PC-3 (cell line): ENCODE results near the gene BIK. TPM values are rescaled to one million over a fixed set of nuclear protein-coding genes. Genes with fewer than 3 reads are reported as not detected.

Experiments used
- ATAC-seq: fragments of 200-7000 bp; cut with Tn5 transposase; 2 replicates; pipeline ENCODE4 v1.9.1; 2020; ENCODE audit warnings: mild to moderate bottlenecking, moderate library complexity
- BruUV-seq: library from RNA; stranded (reverse); fragments of 400-500 nt; replicated peaks from 2 replicates; lab custom pipeline; 2021; lab: Mats Ljungman, UMichigan
- CTCF ChIA-PET: fragments of 300-600 bp; sonication (Branson Sonifier 250); formaldehyde crosslinking; loops from one replicate; lab custom pipeline; 2022; ENCODE audit warnings: antibody characterized with exemption; lab: Charles Lee
- POLR2A ChIA-PET: fragments of 300-600 bp; sonication (Branson Sonifier 250); formaldehyde crosslinking; loops from one replicate; lab custom pipeline; 2022; ENCODE audit warnings: antibody characterized with exemption; ENCODE audit not compliant: unreplicated experiment; lab: Charles Lee
- DNase-seq: peaks from one replicate; pipeline ENCODE4 v3.0.0-alpha.2; 2015
- H2AFZ ChIP-seq: fragments of 300-600 bp; sonication (generic); 2 replicates; pipeline ENCODE4 v1.6.0; 2016; ENCODE audit warnings: antibody characterized with exemption, low read length
- H3F3A ChIP-seq: fragments of 300-600 bp; sonication (generic); one replicate; pipeline ENCODE4 v1.6.0; 2017; ENCODE audit warnings: antibody characterized with exemption, low read length, control low read depth, mild to moderate bottlenecking; ENCODE audit not compliant: unreplicated experiment
- H3K27ac ChIP-seq: fragments of 300-600 bp; sonication (generic); 2 replicates; pipeline ENCODE4 v1.5.1; 2016; ENCODE audit warnings: mild to moderate bottlenecking, low read length
- H3K27me3 ChIP-seq: fragments of 300-600 bp; sonication (generic); 2 replicates; pipeline ENCODE4 v1.6.1; 2016; ENCODE audit warnings: low read length, mixed read lengths
- H3K36me3 ChIP-seq: fragments of 300-600 bp; sonication (generic); 2 replicates; pipeline ENCODE4 v1.6.1; 2016; ENCODE audit warnings: low read depth, mixed run types, low read length, mixed read lengths
- H3K4me1 ChIP-seq: fragments of 300-600 bp; sonication (generic); 2 replicates; pipeline ENCODE4 v1.5.1; 2016; ENCODE audit warnings: low read length; ENCODE audit not compliant: insufficient read depth
- H3K4me2 ChIP-seq: fragments of 300-600 bp; sonication (generic); 2 replicates; pipeline ENCODE4 v1.6.0; 2016; ENCODE audit warnings: low read length
- H3K4me3 ChIP-seq: fragments of 300-600 bp; sonication (generic); 2 replicates; pipeline ENCODE4 v1.5.1; 2016; ENCODE audit warnings: mild to moderate bottlenecking, low read length, mixed read lengths
- H3K79me2 ChIP-seq: fragments of 300-600 bp; sonication (generic); 2 replicates; pipeline ENCODE4 v1.6.1; 2017; ENCODE audit warnings: low read length, mixed read lengths
- H3K9ac ChIP-seq: fragments of 300-600 bp; sonication (generic); 2 replicates; pipeline ENCODE4 v1.6.0; 2016; ENCODE audit warnings: mild to moderate bottlenecking, low read length
- H3K9me2 ChIP-seq: fragments of 300-600 bp; sonication (generic); replicated peaks from 2 replicates; pipeline ENCODE4 v1.6.1; 2016; ENCODE audit warnings: mixed run types, low read length, mixed read lengths
- H3K9me3 ChIP-seq: fragments of 300-600 bp; sonication (generic); 2 replicates; pipeline ENCODE4 v1.6.1; 2016; ENCODE audit warnings: low read length, mixed read lengths
- H4K20me1 ChIP-seq: fragments of 300-600 bp; sonication (generic); 2 replicates; pipeline ENCODE4 v1.6.1; 2016; ENCODE audit warnings: low read length, mixed read lengths
- EZH2 ChIP-seq: fragments of 300-600 bp; sonication (generic); IDR thresholded peaks from one replicate; pipeline ENCODE4 v1.6.1; 2017; ENCODE audit warnings: antibody characterized with exemption, mild to moderate bottlenecking, low read length; ENCODE audit not compliant: unreplicated experiment
- EZH2phosphoT487 ChIP-seq: fragments of 300-600 bp; sonication (generic); IDR thresholded peaks from 2 replicates; pipeline ENCODE4 v1.6.1; 2018; ENCODE audit warnings: mild to moderate bottlenecking, antibody characterized with exemption, low read length, borderline replicate concordance
- intact Hi-C: fragments of 100-400 bp; cut with micrococcal nuclease; formaldehyde crosslinking; loops from 2 replicates; pipeline ENCODE4 v1.9.0; 2023
- total RNA-seq: library from RNA; depleted of rRNA; stranded (reverse); fragments of >200 nt; gene quantifications from 2 replicates; pipeline ENCODE4 v1.2.3, GENCODE V29; 2014
- TF ChIP-seq, protein P1 (sequence below): fragments of 300-600 bp; sonication (generic); conservative IDR thresholded peaks from 2 replicates; pipeline ENCODE4 v1.5.1; 2017; ENCODE audit warnings: antibody characterized with exemption, low read depth, mild to moderate bottlenecking, low read length

The BIK gene
- total RNA-seq, 1 experiment from 2014 or later: 24.6 TPM

DNA sequence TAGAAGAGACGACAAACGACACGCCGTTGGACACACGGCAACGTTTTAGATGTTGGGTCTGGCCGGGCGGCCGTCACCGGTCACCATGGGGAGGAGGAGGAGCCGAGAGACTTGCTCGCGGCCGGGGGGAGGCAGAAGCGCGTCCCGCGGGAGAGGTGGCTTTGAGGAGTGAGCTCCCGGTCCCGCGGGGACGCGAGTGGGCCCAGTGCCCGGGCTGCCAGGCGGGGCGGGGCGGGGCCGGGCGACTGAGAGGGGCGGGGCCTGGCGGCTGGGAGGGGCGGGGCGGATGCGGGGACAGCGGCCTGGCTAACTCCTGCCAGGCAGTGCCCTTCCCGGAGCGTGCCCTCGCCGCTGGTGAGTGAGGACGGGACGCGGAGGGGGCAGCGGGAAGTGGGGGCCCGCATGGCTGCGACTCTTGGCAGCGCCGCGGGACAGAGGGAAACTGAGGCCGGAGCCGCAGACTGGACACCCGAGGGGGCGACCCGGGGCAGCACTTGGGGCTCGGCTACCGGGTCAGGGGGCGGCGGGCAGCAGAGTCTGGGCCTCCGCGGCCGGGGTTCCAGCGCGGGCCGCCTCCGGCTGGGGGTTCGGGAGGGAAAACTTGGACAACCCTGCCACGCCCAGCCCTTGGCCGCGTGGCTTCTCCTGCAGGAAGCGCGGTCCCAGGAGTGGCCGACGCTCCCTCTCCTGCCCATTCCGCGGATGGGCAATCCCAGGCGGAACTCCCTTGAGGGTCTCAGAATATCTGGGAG lies 40.9 kb downstream of the BIK start, which contains the start of gene TSPO:
Gene TSPO, plus strand, starts transcription at position 309 of the 752 bp plus-strand sequence. CDS start 7,680 bp downstream, outside the sequence.
- Histone ChIP-seq H3K27ac (peak within 1 kb of the TSS; percentile 73), H3K4me1 (peaks cover 13% of the 10 kb centered on the region; the same call in 1 of the 2 replicates), H3F3A (no peaks in the 10 kb centered on the region), H3K4me2 (peak within 1 kb of the TSS; percentile 86), H3K36me3 (no peaks in the 10 kb centered on the region), H2AFZ (peak within 1 kb of the TSS; percentile 82), H3K4me3 (peak within 1 kb of the TSS; percentile 70), H4K20me1 (no peaks in the 10 kb centered on the region; the same call in 1 of the 2 replicates), H3K27me3 (no peaks in the 10 kb centered on the region), H3K9me3 (no peaks in the 10 kb centered on the region), H3K9ac (peak within 1 kb of the TSS; percentile 89), H3K9me2 (no peaks in the 10 kb centered on the region), H3K79me2 (peaks cover 48% of the 10 kb centered on the region)
- intact Hi-C loops: no loop called here
- ChIA-PET POLR2A (interaction anchor here (0.6 to 0.7 kb wide), 2 partner anchors 538 to 657 kb away, joined by 14 to 20 read pairs; no protein-coding TSS in a partner anchor), CTCF (interaction anchor here (0.5 kb wide), 1 partner anchor 137 kb away, joined by 4 read pairs; the partner anchor contains the start of gene PACSIN2)
- DNase-seq (peak; percentile 39), ATAC-seq (peak; percentile 64)
- TSS peak; percentile 51 for BruUV-seq
- TF ChIP-seq EZH2 (no peak), EZH2phosphoT487 (no peak)
- TF ChIP-seq, protein P1, sequence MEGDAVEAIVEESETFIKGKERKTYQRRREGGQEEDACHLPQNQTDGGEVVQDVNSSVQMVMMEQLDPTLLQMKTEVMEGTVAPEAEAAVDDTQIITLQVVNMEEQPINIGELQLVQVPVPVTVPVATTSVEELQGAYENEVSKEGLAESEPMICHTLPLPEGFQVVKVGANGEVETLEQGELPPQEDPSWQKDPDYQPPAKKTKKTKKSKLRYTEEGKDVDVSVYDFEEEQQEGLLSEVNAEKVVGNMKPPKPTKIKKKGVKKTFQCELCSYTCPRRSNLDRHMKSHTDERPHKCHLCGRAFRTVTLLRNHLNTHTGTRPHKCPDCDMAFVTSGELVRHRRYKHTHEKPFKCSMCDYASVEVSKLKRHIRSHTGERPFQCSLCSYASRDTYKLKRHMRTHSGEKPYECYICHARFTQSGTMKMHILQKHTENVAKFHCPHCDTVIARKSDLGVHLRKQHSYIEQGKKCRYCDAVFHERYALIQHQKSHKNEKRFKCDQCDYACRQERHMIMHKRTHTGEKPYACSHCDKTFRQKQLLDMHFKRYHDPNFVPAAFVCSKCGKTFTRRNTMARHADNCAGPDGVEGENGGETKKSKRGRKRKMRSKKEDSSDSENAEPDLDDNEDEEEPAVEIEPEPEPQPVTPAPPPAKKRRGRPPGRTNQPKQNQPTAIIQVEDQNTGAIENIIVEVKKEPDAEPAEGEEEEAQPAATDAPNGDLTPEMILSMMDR: no peak

DNA sequence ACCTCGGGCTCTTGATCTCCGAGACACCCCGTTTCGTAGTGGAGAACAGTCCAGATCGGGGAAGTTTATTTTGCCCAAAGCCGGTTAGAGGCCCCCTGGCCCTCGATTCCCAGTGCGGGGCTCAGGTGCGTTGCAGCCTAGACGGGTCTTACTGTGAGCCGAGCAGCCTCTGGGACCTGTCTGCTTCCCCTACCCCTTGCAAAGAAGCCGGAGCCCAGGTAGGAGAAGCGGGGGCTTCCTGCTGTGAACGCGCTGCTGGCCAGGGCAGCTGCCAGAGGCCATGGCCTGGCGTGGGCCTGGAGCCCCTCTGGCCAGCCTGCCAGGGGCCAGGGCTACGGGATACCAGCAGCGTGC lies 41.4 kb downstream of the BIK start:
- Histone ChIP-seq H3K4me3 (peak overlapping the region; percentile 70), H3K9me3 (no peaks in the 10 kb centered on the region), H3K9ac (peak overlapping the region; percentile 89), H4K20me1 (peaks cover 3% of the 10 kb centered on the region; the same call in 1 of the 2 replicates), H3K79me2 (peaks cover 54% of the 10 kb centered on the region), H3K9me2 (no peaks in the 10 kb centered on the region), H3K4me1 (peaks cover 13% of the 10 kb centered on the region; the same call in 1 of the 2 replicates), H3F3A (no peaks in the 10 kb centered on the region), H3K36me3 (no peaks in the 10 kb centered on the region), H3K27me3 (no peaks in the 10 kb centered on the region), H3K4me2 (peak overlapping the region; percentile 86), H2AFZ (peak overlapping the region; percentile 75; the same call in 1 of the 2 replicates), H3K27ac (peak overlapping the region; percentile 73)
- BruUV-seq: TSS peak; percentile 85
- DNase-seq (no peak), ATAC-seq (peak; percentile 19)
- ChIA-PET POLR2A (no interaction called here), CTCF (no interaction called here)
- intact Hi-C loops: no loop called here
- TF ChIP-seq, protein P1: no peak
- no peak for TF ChIP-seq EZH2phosphoT487
- no peak for TF ChIP-seq EZH2
